Stimulated activated CD8-positive, alpha-beta memory T cell treated with anti-CD3 and anti-CD28 coated beads, Interleukin-12 subunit alpha, Interleukin-12 subunit beta, amount 100 ng/mL, for 24 hours (primary cell): ENCODE results near the gene MANEAL.

ENCODE experiments used
- DNase-seq: peaks from one replicate; pipeline ENCODE4 v3.0.0-alpha.2; 2020; ENCODE audit errors: extremely low read depth

The MANEAL gene

GRCh38 chr1:37825506-37825905 is 31.9 kb downstream of the MANEAL start:
- DNase-seq: no peak

- no peak for DNase-seq
Observed at GRCh38 chr1:37828410-37829074, 34.9 kb downstream of the MANEAL start.

GRCh38 chr1:37831109-37831508 is 37.5 kb downstream of the MANEAL start:
- DNase-seq: no peak

- DNase-seq: no peak
Observed at GRCh38 chr1:37831809-37832208, 38.2 kb downstream of the MANEAL start.

GRCh38 chr1:37836788-37837187 is 43.1 kb downstream of the MANEAL start:
- no peak for DNase-seq

GRCh38 chr1:37839676-37840075 is 46.0 kb downstream of the MANEAL start:
- DNase-seq: no peak

- no peak for DNase-seq
Observed at GRCh38 chr1:37840711-37841110, 47.1 kb downstream of the MANEAL start.

- DNase-seq: no peak
Observed at GRCh38 chr1:37841652-37842051, 48.0 kb downstream of the MANEAL start.

GRCh38 chr1:37844536-37844935 is 50.9 kb downstream of the MANEAL start:
- DNase-seq: no peak

- DNase-seq: no peak
Observed at GRCh38 chr1:37845049-37845646, 51.5 kb downstream of the MANEAL start.

- no peak for DNase-seq
Observed at GRCh38 chr1:37845786-37846185, 52.1 kb downstream of the MANEAL start.

- DNase-seq: no peak
Observed at GRCh38 chr1:37846647-37847339, 53.1 kb downstream of the MANEAL start.

GRCh38 chr1:37849480-37849879 is 55.8 kb downstream of the MANEAL start:
- no peak for DNase-seq

- DNase-seq: no peak
Observed at GRCh38 chr1:37850352-37850955, 56.8 kb downstream of the MANEAL start.
